ENCODE results near the gene BBS12. TPM values are rescaled to one million over a fixed set of nuclear protein-coding genes. Genes with fewer than 3 reads are reported as not detected.

The BBS12 gene
- total and polyA plus RNA-seq, 9 of the 15 experiments (the other 6 are each of a cell fraction or from before 2014, with no cell fraction given), result 2.7 to 6.5 (median 3.3) TPM

DNA sequence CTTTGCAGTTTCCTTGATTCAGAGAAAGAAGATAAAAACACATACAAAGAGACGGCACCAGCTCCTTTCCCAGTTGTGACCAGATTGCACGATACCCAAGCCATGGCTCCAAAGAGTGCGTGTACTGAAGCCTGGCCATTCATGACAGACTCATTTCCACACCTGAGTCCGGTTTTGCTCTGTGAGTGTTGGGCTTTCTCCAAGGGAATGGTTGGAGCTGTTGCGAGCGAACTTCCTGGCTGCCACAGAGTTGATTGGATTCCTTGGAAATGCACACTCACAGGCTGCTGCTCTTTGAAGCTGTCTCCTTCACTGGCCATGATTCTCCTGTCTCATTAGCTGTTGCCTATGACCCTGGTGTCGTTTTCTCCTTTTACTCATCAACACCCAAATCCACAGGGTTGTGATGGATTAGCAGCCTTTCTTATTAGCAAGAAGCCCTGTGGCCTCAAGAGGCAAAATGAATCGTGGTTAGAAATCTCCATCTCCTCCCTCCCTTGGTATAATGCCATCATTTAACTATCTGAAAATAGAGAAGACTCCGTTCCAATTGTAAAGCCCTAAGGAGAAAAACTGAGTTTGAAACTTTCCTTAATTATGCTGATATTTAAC, 43.9 kb upstream of the BBS12 start:
- Histone ChIP-seq H4K20me1 (replicated peaks; ENCODE audit: control insufficient read depth, insufficient read depth, low read length) (no peaks in the 10 kb centered on the region), H3K79me2 (ENCODE audit: control insufficient read depth, insufficient read depth, low read length) (no peaks in the 10 kb centered on the region), H3K9me1 (ENCODE audit: control insufficient read depth, insufficient read depth, low read length) (no peaks in the 10 kb centered on the region), H3K4me2 (ENCODE audit: insufficient read depth, low read length) (no peak overlapping the region; the same call in 1 of the 2 replicates), H2AFZ (ENCODE audit: low read depth, low read length) (peak overlapping the region; percentile 66), H3K4me1 (replicated peaks in 1 of 2; ENCODE audit: control insufficient read depth in 2 of 2, insufficient read depth in 2 of 2, low read length in 2 of 2) (peaks cover 4 to 38% of the 10 kb centered on the region in 2 experiments; a peak in 4 of 5 replicates), H3K27me3 (ENCODE audit: control insufficient read depth in 2 of 2, insufficient read depth in 2 of 2, low read length in 2 of 2) (no peaks in the 10 kb centered on the region), H3K9me3 (replicated peaks; ENCODE audit: control insufficient read depth, insufficient read depth, low read depth, low read length) (no peaks in the 10 kb centered on the region), H3K9ac (ENCODE audit: insufficient read depth in 1 of 2, low read depth in 2 of 2, low read length in 2 of 2) (no peak overlapping the region), H3K27ac (ENCODE audit: extremely low read depth, low read depth, low read length) (peak overlapping the region; percentile 9; the same call in 1 of the 3 replicates), H3K4me3 (no peak overlapping the region), H3K36me3 (ENCODE audit: control insufficient read depth, insufficient read depth, low read length) (no peaks in the 10 kb centered on the region)
- in situ Hi-C loops (cut with MboI), result no loop called here
- intact Hi-C loops (cut with micrococcal nuclease), result no loop called here
- DNase-seq (ENCODE audit: extremely low read depth in 1 of 4, low spot score in 3 of 4), result no peak
- ChIA-PET CTCF (ENCODE audit: low intra/inter-chr PET ratio) (no interaction called here), POLR2A (interaction anchor here (0.6 kb wide), 2 partner anchors 30 to 290 kb away, joined by 3 read pairs; no protein-coding TSS in a partner anchor)
- no TSS peak for BruUV-seq (replicated peaks)
- 57% methylated on average over 9 of the region's 9 CpGs for WGBS (ENCODE audit: insufficient coverage, low coverage, missing lambda C conversion rate)
- peak; percentile 8; the same call in 1 of the 3 replicates for ATAC-seq
- no peak for FAIRE-seq
- 0 out of 2 replicates have a peak, but pooled peaks have one; percentile 4 for TF ChIP-seq ILK (tag; IDR thresholded peaks at IDR 0.05; ENCODE audit: borderline replicate concordance, low read depth)
- TF ChIP-seq HOXB6 (CRISPR knock-in tag; IDR thresholded peaks at IDR 0.05; ENCODE audit: borderline replicate concordance), result no peak
- TF ChIP-seq TOE1 (IDR thresholded peaks at IDR 0.05; ENCODE audit: borderline replicate concordance), result no peak
- no peak for TF ChIP-seq TOE1 (CRISPR knock-in tag; IDR thresholded peaks at IDR 0.05; ENCODE audit: borderline replicate concordance, low read depth)
- no peak for TF ChIP-seq ETV5 (CRISPR knock-in tag; IDR thresholded peaks at IDR 0.05; ENCODE audit: low read depth)
- TF ChIP-seq RBM25 (IDR thresholded peaks at IDR 0.05; ENCODE audit: low read depth, low read length, severe bottlenecking), result no peak
- no peak for TF ChIP-seq ZNF77 (CRISPR knock-in tag; IDR thresholded peaks at IDR 0.05)
- TF ChIP-seq, protein P1, sequence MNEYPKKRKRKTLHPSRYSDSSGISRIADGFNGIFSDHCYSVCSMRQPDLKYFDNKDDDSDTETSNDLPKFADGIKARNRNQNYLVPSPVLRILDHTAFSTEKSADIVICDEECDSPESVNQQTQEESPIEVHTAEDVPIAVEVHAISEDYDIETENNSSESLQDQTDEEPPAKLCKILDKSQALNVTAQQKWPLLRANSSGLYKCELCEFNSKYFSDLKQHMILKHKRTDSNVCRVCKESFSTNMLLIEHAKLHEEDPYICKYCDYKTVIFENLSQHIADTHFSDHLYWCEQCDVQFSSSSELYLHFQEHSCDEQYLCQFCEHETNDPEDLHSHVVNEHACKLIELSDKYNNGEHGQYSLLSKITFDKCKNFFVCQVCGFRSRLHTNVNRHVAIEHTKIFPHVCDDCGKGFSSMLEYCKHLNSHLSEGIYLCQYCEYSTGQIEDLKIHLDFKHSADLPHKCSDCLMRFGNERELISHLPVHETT (CRISPR knock-in tag; conservative IDR thresholded peaks at IDR 0.05 in 1 of 2, IDR thresholded peaks at IDR 0.05 in 1 of 2), result no peak
- TF ChIP-seq BRD4 (IDR thresholded peaks at IDR 0.05), result no peak
- no peak for TF ChIP-seq FOS (IDR thresholded peaks at IDR 0.05; ENCODE audit: extremely low read depth, insufficient read length)
- no peak for TF ChIP-seq MCM3 (IDR thresholded peaks at IDR 0.05)
- no peak for TF ChIP-seq ZNF717 (CRISPR knock-in tag; IDR thresholded peaks at IDR 0.05)
- TF ChIP-seq ZNF589 (CRISPR knock-in tag; IDR thresholded peaks at IDR 0.05; ENCODE audit: low read depth), result peak; percentile 3; the same call in 1 of the 2 replicates
- no peak for TF ChIP-seq ZC3H4 (CRISPR knock-in tag; IDR thresholded peaks at IDR 0.05; ENCODE audit: borderline replicate concordance)
- TF ChIP-seq CHCHD3 (CRISPR knock-in tag; IDR thresholded peaks at IDR 0.05), result no peak
- no peak for TF ChIP-seq HIVEP1 (CRISPR knock-in tag; IDR thresholded peaks at IDR 0.05)
- TF ChIP-seq, protein P2, sequence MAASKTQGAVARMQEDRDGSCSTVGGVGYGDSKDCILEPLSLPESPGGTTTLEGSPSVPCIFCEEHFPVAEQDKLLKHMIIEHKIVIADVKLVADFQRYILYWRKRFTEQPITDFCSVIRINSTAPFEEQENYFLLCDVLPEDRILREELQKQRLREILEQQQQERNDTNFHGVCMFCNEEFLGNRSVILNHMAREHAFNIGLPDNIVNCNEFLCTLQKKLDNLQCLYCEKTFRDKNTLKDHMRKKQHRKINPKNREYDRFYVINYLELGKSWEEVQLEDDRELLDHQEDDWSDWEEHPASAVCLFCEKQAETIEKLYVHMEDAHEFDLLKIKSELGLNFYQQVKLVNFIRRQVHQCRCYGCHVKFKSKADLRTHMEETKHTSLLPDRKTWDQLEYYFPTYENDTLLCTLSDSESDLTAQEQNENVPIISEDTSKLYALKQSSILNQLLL (CRISPR knock-in tag; IDR thresholded peaks at IDR 0.05; ENCODE audit: borderline replicate concordance), result no peak
- TF ChIP-seq RBFOX2 (IDR thresholded peaks at IDR 0.05; ENCODE audit: low read depth, low read length), result 0 out of 2 replicates have a peak, but pooled peaks have one; percentile 34
- TF ChIP-seq, protein P3, sequence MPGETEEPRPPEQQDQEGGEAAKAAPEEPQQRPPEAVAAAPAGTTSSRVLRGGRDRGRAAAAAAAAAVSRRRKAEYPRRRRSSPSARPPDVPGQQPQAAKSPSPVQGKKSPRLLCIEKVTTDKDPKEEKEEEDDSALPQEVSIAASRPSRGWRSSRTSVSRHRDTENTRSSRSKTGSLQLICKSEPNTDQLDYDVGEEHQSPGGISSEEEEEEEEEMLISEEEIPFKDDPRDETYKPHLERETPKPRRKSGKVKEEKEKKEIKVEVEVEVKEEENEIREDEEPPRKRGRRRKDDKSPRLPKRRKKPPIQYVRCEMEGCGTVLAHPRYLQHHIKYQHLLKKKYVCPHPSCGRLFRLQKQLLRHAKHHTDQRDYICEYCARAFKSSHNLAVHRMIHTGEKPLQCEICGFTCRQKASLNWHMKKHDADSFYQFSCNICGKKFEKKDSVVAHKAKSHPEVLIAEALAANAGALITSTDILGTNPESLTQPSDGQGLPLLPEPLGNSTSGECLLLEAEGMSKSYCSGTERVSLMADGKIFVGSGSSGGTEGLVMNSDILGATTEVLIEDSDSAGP (CRISPR knock-in tag; IDR thresholded peaks at IDR 0.05), result no peak
- TF ChIP-seq GATAD2A (IDR thresholded peaks at IDR 0.05), result no peak

All from K562 (cell line).